Endodermal cell (in vitro differentiated cells): ENCODE results near the gene CNOT3. TPM values are rescaled to one million over a fixed set of nuclear protein-coding genes. Genes with fewer than 3 reads are reported as not detected.

ENCODE experiments used
- DNase-seq: peaks from one replicate; pipeline ENCODE4 v3.0.0-alpha.2; 2017
- H3K27ac ChIP-seq: 2 replicates; pipeline ENCODE4 v1.5.1; 2013; ENCODE audit warnings: mild to moderate bottlenecking, low read depth, low read length, moderate library complexity
- H3K27me3 ChIP-seq: 2 replicates; pipeline ENCODE4 v1.6.1; 2013; ENCODE audit warnings: mild to moderate bottlenecking, low read length, moderate library complexity; ENCODE audit not compliant: insufficient read depth, control insufficient read depth, poor library complexity, severe bottlenecking
- H3K36me3 ChIP-seq: 2 replicates; pipeline ENCODE4 v1.7.0; 2013; ENCODE audit warnings: mild to moderate bottlenecking, low read length, moderate library complexity; ENCODE audit not compliant: control insufficient read depth, insufficient read depth
- H3K4me1 ChIP-seq: one replicate; pipeline ENCODE4 v1.7.0; 2013; ENCODE audit warnings: low read length; ENCODE audit not compliant: control insufficient read depth, insufficient read depth
- H3K4me3 ChIP-seq: 2 replicates; pipeline ENCODE4 v1.5.1; 2013; ENCODE audit warnings: mild to moderate bottlenecking, low read length, moderate library complexity
- H3K9ac ChIP-seq: 2 replicates; pipeline ENCODE4 v1.6.1; 2013; ENCODE audit warnings: mild to moderate bottlenecking, low read length, moderate library complexity; ENCODE audit not compliant: poor library complexity, severe bottlenecking; ENCODE audit errors: extremely low read depth
- H3K9me3 ChIP-seq: 2 replicates; pipeline ENCODE4 v1.6.1; 2013; ENCODE audit warnings: mild to moderate bottlenecking, low read length, moderate library complexity; ENCODE audit not compliant: control insufficient read depth
- H3K27ac Mint-ChIP-seq: 2 replicates; pipeline ENCODE4 v1.8.0; 2020; ENCODE audit warnings: mixed read lengths
- H3K27me3 Mint-ChIP-seq: 2 replicates; pipeline ENCODE4 v1.8.0; 2021; ENCODE audit warnings: mild to moderate bottlenecking, mixed read lengths; ENCODE audit not compliant: insufficient read depth
- H3K36me3 Mint-ChIP-seq: 2 replicates; pipeline ENCODE4 v1.8.0; 2020; ENCODE audit warnings: low read depth, mixed read lengths
- H3K4me1 Mint-ChIP-seq: 2 replicates; pipeline ENCODE4 v1.8.0; 2020; ENCODE audit warnings: mixed read lengths
- H3K4me3 Mint-ChIP-seq: 2 replicates; pipeline ENCODE4 v1.8.0; 2020; ENCODE audit warnings: mild to moderate bottlenecking, moderate library complexity, mixed read lengths
- H3K9me3 Mint-ChIP-seq: 2 replicates; pipeline ENCODE4 v1.8.0; 2020; ENCODE audit warnings: mild to moderate bottlenecking, mixed read lengths
- WGBS, 2 experiments: methylation state at CpG; one replicate each; pipeline versions ENCODE4 v1.1.5 to v1.1.7; 2013; ENCODE audit warnings: missing lambda C conversion rate in 2 of 2, mixed read lengths in 1 of 2; ENCODE audit not compliant: insufficient coverage in 1 of 2, insufficient read length in 1 of 2; 5-methylcytosine and 5-hydroxymethylcytosine counted together
- total RNA-seq, 2 donors: library from RNA; stranded (reverse); fragmentation: NEBNext Ultra II Directional in 1 of 2; extraction: Animal tissue kit (Norgen Biotek cat#: 25700) in 1 of 2; gene quantifications; 2 replicates in 1 of 2; 3 replicates in 1 of 2; pipeline ENCODE4 v1.2.1, GENCODE V29; 2021
- TF ChIP-seq, protein P1 (sequence below): fragments of 200-600 bp; sonication (generic); conservative IDR thresholded peaks from 2 replicates; pipeline ENCODE4 v1.5.0; 2021; ENCODE audit warnings: antibody characterized with exemption, mild to moderate bottlenecking

Gene CNOT3
- total RNA-seq, 2 donors from 2014 or later, result 78.9 to 82.7 TPM

- H3K27me3 Mint-ChIP-seq, result peaks cover 14% of the 10 kb centered on the region
- H3K36me3 Mint-ChIP-seq, result peaks cover 6% of the 10 kb centered on the region
- no peaks in the 10 kb centered on the region for H3K9me3 Mint-ChIP-seq
- Histone ChIP-seq H3K4me3 (no peak within 1 kb of the TSS), H3K9ac (no peak within 1 kb of the TSS), H3K9me3 (no peaks in the 10 kb centered on the region), H3K27ac (no peak within 1 kb of the TSS), H3K4me1 (no peaks in the 10 kb centered on the region), H3K36me3 (peaks cover 4% of the 10 kb centered on the region), H3K27me3 (peaks cover 16% of the 10 kb centered on the region)
- H3K4me3 Mint-ChIP-seq, result no peak within 1 kb of the TSS
- 93 to 100% methylated on average over 3 to 5 of the region's 5 CpGs for WGBS, 2 experiments
- peak; percentile 52 for DNase-seq
- TF ChIP-seq, protein P1, sequence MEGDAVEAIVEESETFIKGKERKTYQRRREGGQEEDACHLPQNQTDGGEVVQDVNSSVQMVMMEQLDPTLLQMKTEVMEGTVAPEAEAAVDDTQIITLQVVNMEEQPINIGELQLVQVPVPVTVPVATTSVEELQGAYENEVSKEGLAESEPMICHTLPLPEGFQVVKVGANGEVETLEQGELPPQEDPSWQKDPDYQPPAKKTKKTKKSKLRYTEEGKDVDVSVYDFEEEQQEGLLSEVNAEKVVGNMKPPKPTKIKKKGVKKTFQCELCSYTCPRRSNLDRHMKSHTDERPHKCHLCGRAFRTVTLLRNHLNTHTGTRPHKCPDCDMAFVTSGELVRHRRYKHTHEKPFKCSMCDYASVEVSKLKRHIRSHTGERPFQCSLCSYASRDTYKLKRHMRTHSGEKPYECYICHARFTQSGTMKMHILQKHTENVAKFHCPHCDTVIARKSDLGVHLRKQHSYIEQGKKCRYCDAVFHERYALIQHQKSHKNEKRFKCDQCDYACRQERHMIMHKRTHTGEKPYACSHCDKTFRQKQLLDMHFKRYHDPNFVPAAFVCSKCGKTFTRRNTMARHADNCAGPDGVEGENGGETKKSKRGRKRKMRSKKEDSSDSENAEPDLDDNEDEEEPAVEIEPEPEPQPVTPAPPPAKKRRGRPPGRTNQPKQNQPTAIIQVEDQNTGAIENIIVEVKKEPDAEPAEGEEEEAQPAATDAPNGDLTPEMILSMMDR, result no peak
- no peak within 1 kb of the TSS for H3K27ac Mint-ChIP-seq
- peaks cover 3% of the 10 kb centered on the region for H3K4me1 Mint-ChIP-seq
Observed at GRCh38 chr19:54100561-54100960, 37.0 kb upstream of the CNOT3 start, which contains the start of gene OSCAR. TSS of gene OSCAR (minus strand) at chr19:54100803. CDS start at chr19:54100792, 11 bp downstream.

DNA sequence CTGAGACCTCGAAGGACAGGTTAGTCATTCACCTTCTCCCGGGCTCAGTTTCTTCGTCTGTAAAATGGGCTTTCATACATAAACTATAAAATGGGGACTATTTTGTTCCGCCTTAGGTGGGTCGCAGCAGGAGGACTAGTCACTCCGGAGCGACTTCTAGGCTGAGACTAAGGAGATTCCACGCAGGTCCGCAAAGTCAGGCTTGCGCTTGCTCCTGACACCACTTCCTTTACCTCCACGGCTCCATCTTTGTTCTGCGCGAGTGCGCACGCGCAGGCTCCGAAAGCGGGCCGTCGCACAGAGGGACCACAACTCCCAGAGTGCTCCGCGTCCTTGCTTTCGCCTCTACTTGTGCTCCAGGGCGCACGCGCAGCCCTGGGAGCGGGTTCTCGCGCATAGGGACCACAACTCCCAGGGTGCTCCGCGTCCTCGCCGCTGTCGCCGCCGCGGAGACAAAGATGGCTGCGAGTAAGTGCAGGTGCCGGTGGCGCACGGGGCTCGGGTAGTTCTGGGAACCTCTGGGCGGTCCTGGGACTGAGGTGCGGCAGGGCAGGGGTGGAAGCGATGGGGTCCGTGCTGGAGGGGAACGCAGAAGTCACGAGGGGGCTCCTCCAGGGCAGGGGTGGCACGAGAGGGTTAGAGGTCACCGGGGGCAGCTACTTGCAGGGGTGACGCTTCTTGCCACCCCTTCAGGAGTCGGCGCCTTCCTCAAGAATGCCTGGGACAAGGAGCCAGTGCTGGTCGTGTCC lies 35.0 kb upstream of the CNOT3 start, which contains the start of gene NDUFA3:
Gene NDUFA3 (plus strand): TSS at position 435 of the 749 bp plus-strand sequence. CDS start 24 bp downstream, at position 459.
- 5 to 21% methylated on average over 14 to 54 of the region's 54 CpGs for WGBS, 2 experiments
- Histone ChIP-seq H3K27me3 (no peaks in the 10 kb centered on the region), H3K9ac (peak within 1 kb of the TSS; percentile 61), H3K4me3 (peak within 1 kb of the TSS; percentile 97), H3K36me3 (peaks cover 20% of the 10 kb centered on the region), H3K4me1 (no peaks in the 10 kb centered on the region), H3K9me3 (no peaks in the 10 kb centered on the region), H3K27ac (no peak within 1 kb of the TSS)
- DNase-seq, result peak; percentile 99
- H3K4me1 Mint-ChIP-seq, result peaks cover 6% of the 10 kb centered on the region
- H3K4me3 Mint-ChIP-seq, result peak within 1 kb of the TSS; percentile 97
- peaks cover 26% of the 10 kb centered on the region for H3K36me3 Mint-ChIP-seq
- H3K27me3 Mint-ChIP-seq, result no peaks in the 10 kb centered on the region
- peak within 1 kb of the TSS; percentile 97 for H3K27ac Mint-ChIP-seq
- TF ChIP-seq, protein P1, result no peak
- no peaks in the 10 kb centered on the region for H3K9me3 Mint-ChIP-seq

DNA sequence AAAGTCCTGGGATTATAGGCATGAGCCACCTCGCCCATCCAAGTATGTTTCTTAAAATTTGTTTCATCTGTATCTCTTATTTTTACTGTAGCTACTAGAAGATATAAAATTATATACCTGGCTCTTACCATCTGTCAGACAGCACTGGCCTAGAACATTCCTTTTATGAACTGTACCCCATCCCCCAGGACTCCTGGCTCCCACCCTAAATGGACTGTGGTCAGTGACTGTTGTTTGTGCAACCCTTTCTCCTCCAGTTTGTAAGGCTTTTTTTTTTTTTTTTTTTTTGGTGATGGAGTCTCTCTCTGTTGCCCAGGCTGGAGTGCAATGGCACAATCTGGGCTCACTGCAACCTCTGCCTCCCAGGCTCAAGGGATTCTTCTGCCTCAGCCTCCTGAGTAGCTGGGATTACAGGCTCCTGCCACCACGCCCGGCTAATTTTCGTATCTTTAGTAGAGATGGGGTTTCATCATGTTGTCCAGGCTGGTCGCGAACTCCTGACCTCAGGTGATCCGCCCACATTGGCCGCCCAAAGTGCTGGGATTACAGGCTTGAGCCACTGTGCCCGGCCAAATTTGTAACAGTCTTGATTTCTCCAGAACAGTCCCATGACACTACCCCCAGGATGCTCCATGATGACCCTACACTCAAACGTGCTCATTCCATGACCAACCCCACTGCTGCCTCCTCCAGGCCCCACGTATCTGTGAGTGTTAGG lies 32.4 kb upstream of the CNOT3 start:
- Histone ChIP-seq H3K27ac (no peak overlapping the region), H3K36me3 (peaks cover 29% of the 10 kb centered on the region), H3K4me1 (no peaks in the 10 kb centered on the region), H3K9ac (no peak overlapping the region), H3K9me3 (no peaks in the 10 kb centered on the region), H3K27me3 (no peaks in the 10 kb centered on the region), H3K4me3 (no peak overlapping the region)
- Mint-ChIP-seq H3K27ac (no peak overlapping the region), H3K9me3 (no peaks in the 10 kb centered on the region), H3K4me1 (peaks cover 6% of the 10 kb centered on the region), H3K27me3 (no peaks in the 10 kb centered on the region), H3K36me3 (peaks cover 45% of the 10 kb centered on the region), H3K4me3 (peak overlapping the region; percentile 97)
- 88 to 95% methylated on average over 8 to 11 of the region's 11 CpGs for WGBS, 2 experiments
- TF ChIP-seq, protein P1, result no peak
- no peak for DNase-seq
